GM19452 (cell line): Measurements from ENCODE around the gene FNDC10.
"Not testable (repeated sequence)": the region's sequence is repeated elsewhere in the genome, so short reads cannot be mapped to it uniquely, and the experiment has no call there.

Experiments used
- ATAC-seq: cut with Tn5 transposase; IDR thresholded peaks from one replicate; pipeline ENCODE4 v1.9.1; 2021; ENCODE audit not compliant: unreplicated experiment

FNDC10 gene

GRCh38 chr1:1567891-1568291 lies 32.0 kb downstream of the FNDC10 start:
- ATAC-seq, result no peak

DNA sequence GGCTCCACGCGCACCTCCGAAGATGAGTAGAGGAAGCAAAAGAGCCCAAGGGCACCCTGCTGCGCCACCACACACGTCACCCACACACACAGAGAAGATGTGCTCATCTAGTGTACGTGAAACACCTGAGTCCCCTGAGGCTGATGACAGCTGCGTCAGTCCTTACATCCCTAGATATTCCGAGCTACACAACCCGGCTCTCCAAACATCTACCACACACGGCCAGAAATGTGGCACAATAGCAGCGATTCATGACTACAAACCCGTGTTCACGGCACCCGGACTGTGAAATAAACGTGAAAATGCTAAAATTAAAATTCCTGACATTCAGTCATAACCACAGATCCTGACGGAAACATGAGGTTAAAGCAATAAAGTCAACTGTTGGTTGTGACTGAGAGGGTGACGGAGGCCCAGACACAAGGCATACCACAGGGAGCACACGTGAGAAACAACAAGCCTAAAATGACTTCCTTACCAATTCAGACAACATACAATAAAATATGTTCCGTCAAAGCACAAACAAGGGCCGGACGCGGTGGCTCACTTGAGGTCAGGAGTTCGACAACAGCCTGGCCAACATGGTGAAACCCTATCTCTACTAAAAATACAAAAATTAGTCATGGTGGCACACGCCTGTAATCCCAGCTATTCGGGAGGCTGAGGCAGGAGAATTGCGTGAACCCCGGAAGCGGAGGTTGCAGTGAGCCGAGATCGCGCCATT lies 32.6 kb downstream of the FNDC10 start:
- ATAC-seq, result no peak

DNA sequence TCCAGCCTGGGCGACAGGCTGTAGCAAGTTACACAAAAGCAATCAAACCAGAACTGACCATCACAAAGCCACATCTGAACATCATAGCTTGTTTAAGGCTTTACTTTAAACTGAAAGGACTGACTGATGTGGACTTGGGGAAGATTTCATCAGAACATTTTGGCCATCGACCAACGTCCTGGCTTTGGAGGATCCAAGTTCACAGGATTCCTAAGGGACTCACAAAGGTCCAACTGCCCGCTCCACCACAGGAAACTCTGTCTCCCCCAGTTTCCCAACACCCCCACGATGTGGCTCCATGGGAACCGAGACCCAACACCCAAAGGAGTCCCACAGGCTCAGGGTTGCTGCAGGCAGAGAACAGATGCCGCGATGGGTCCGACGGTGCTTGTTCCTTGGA lies 34.6 kb downstream of the FNDC10 start:
- ATAC-seq, result no peak

DNA sequence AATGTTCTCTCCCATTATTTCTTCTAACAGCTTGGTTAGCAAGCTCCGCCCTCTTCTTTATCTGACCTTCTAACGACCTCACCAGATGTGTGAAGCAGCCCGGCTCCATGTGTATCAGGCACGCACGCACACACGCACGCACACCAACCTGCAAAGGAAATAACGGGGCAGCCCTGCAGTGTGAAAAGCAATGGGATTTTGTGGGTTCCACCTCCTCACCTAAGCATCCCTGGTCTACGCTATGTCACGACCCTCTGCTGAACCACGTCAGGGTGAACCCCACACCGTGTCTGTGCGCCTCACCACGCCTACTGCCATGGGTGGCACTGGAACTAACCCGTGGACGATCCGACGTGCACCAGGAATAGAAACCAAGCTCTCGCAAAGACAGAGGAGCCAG lies 35.7 kb downstream of the FNDC10 start:
- ATAC-seq, result no peak

GRCh38 chr1:1563688-1564087 lies 36.2 kb downstream of the FNDC10 start:
- no peak for ATAC-seq

GRCh38 chr1:1562556-1563195 lies 37.3 kb downstream of the FNDC10 start:
- ATAC-seq, result no peak

DNA sequence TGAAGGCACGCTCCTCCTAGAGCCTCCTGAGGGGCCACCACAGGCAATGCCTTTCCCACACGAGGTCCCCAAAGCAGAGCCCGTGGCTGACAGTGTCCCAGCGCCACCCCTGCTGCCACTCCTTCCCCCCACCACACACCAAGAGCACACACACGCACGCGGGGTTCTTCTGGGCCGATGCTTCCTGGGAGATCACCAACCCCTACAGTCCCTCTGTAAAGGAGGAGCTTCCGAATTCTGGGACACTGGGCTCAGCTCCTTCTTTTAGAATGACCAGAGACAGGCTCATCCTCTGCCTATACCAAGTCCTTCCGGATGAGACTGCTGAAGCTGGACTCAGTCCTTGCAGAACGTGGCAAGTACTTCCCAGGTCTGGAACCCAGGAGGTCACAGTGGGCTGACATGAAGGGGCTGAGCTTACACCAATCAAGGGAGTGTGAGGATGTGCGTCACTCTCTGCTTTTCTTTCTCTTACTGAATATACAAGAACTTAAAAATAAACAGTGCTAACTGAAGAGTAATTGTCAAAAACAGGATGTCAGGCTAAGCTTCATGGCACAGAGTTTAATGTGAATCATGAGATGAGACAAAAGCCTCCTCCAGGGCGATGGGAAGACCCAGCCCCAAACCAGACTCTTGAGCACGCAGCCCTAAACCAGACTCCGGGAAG lies 38.0 kb downstream of the FNDC10 start:
- ATAC-seq, result no peak

GRCh38 chr1:1560178-1560577 lies 39.8 kb downstream of the FNDC10 start:
- ATAC-seq, result no peak

GRCh38 chr1:1559066-1559465 lies 40.9 kb downstream of the FNDC10 start:
- no peak for ATAC-seq

DNA sequence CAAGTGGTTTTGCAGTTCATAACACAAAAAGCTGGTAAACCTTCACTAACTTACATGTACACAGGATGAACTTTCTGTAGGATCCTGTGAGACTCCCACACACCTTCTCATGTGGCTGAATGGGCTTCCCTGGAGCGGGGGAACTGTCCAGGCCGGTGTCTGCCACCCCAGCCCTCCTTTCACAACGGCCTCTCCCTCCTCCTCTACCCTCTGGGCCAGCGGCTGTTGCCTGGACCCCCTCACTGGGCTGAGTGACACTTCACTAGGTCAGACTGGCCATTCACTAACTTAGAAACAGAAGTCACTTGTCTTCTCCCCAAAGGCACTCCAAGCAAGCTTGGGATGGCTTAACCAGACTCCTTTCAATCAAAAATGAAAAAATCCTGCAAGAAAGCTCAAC lies 41.3 kb downstream of the FNDC10 start:
- ATAC-seq, result no peak

GRCh38 chr1:1557688-1558087 lies 42.2 kb downstream of the FNDC10 start:
- not testable (repeated sequence) for ATAC-seq

DNA sequence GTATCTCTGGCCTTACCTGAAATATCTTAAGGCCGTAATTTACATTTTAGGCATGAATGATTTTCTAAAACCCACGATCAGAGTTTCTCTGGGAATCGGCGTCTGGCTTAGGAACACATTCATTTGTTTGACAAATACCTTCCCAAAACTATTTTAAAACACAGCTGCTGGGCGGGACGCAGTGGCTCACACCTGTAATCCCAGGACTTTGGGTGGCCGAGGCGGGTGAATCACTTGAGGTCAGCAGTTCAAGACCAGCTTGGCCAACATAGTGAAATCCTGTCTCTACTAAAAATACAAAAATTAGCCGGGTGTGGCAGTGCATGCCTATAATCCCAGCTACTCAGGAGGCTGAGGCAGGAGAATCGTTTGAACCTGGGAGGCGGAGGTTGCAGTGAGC lies 43.0 kb downstream of the FNDC10 start:
- ATAC-seq, result not testable (repeated sequence)

- no peak for ATAC-seq
These were observed 43.4 kb downstream of the FNDC10 start for GRCh38 chr1:1556505-1556904.

DNA sequence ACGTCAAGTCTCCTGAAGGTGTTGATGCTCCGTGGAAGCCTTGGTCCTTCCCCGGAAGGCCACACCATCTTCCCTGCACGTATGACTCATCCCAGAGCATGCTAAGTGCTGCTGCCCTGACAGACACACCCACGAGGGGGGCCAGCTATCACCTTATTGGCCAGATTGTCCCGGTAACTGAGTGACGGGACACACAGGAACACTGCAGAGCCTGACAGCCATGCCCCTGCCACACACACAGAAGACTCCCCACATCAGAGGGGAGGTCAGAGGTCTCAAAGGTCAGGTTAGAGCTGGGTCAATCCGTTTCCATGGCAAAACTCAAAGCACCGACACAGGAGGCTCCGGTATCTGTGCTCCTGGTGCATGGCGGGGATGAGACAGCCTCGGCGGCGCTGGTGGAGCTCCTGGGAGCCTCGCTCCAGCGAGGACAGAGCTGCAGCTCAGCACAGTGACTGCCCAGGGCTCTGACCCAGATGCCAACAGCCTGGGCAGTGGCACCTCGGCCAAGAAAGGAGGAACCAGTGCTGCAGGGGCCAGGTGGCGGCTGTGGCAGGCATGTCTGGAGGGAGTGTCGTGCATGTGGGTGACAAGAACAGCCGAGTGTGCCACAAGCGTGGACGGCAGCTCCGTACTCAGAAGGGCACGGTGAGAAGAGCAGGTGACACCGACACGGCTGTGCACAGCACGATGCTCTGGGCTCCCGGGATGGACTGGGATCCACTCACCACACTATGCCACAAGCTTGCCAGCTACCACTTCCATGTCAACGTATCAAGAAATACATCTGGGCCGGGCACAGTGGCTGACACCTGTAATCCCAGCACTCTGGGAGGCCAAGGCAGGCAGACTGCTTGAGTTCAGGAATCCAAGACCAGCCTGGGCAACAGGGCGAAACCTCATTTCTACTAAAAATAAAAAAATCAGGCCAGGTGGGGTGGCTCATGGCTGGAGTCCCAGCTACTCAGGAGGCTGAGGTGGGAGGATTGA lies 44.7 kb downstream of the FNDC10 start:
- no peak for ATAC-seq

DNA sequence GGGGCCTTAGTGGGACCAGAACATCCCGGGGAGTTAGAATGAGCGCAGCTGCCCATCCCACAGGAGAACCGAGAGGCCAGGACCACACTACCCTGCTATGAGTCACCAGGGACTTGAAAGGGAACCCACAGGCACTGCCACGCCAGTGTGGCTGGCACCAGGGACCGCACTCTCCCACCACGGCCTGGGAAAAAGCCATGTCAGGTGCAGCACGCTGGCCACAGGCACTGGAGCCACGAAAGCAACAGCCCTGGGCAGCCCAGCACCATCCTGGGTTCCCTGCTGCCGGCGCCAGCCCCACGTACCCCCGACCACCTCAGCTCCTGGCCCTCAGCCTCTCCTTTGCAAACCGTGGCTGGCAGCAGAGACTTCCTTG lies 45.4 kb downstream of the FNDC10 start:
- ATAC-seq, result no peak

GRCh38 chr1:1553821-1554494 lies 46.0 kb downstream of the FNDC10 start:
- no peak for ATAC-seq

DNA sequence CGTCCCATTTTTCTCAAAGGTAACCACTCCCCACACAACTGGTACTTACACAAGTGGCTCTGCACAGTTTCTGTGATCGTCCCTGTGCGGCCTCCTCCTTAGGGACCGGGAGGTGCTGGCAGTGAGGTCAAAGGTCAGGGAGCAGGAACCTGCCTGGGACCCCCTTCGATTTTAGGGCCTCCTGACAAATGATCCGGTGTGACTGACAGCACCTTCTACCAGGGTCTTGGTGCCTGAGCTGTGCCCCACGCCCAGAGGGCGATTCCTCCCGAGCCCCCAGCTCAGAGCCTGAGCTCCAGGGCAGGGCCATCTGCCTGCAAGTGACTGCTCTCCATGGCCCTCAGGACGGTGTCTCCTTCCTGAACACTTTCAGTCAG lies 47.7 kb downstream of the FNDC10 start:
- no peak for ATAC-seq

GRCh38 chr1:1551524-1552262 lies 48.2 kb downstream of the FNDC10 start:
- ATAC-seq, result no peak

DNA sequence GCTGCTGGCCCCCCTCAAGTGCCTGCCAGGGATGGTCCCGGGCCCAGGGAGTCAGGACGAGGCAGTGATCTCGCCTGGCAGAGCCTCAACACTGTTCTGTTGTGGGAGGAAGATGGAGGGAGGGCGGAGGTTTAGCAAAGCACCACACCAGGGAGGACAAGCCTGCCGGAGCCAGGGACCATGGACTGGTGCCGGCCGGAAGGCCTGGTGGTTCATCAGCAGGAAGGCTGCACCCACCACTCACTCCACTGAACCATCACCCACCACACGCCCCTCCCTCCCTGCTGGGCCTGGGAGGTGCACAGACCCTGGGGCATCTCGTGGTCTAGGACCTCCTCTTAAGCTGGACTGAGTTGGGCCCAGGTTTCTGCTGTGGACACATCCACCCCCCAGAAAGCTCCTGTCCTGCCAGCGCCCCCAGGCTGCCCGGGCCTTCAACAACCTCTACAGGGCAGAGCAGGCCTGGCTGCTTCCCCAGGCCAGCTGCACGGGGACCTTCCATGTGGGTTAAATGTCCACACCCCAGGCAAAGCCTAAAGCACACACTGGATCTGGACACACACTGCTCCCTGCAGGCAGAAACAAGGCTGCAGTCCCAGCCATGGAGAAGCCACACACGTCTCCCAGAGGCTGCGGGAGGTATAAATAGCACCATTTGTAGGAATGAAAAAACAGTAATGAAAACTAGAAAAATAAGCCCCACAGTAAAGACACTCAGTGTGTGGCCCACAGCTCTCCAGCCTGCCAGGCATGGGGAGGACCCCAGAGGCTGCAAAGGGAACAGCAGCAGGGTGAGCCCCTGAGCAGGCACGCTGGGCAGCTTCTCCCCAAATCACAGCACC lies 49.1 kb downstream of the FNDC10 start:
- no peak for ATAC-seq
